NCI-H1930 (cell line): Measurements from ENCODE around the gene HTRA3.

Source experiments
- DNase-seq, 2 experiments: peaks; one replicate each; lab custom pipeline; 2025; lab: John Stamatoyannopoulos, UW

The HTRA3 gene

GRCh38 chr4:8355864-8356565, 86.5 kb downstream of the HTRA3 start:
- DNase-seq, result no peak
